ENCODE measurements around the gene TMEM63C.

Gene TMEM63C

DNA sequence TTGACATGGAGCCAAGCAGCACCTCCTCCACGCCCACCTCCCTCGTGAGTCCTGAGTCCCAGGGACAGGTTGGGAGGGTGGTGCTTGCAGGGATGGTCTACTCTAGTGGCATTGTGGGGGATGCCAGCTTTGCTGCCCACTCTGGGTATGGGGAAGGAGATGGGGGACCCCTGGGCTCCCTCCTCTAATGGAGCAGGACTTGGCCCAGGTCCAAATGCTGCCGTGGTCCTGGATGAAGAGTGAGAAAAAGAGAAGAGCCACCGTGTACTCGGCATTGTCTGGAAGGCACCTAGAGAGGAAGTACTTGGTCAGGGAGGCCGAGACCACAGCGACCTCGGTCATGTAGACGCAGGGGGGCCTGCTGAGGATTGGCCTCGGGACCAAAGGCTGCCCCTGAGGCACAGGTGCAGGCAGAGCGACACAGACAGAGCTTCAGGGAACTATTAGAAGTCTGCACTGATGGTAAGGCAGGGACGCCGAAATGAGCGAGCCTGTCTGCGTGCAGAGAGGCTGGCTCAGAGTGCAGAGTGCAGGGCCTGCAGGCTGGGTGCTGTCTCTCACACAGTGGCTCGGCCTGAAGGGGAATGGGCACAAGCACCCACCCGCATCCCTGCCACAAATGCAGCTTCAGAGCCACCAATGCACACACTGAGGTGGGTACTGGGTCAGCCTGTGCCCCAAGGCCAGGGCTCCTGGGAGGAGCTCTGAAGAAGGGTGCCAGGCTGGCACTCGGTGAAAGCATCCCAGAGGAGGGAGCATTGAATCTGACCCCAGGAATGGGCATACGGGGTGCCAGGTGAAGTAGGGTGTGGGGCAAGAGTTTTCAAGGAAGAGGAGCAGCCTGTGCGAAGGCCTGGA is 72.0 kb downstream of the TMEM63C start:
- no peak for DNase-seq (ENCODE audit: extremely low read depth, insufficient read length)
- Histone ChIP-seq H3K27me3 (replicated peaks; ENCODE audit: control insufficient read depth, insufficient read depth, low read length) (peaks cover 4% of the 10 kb centered on the region), H3K36me3 (ENCODE audit: control insufficient read depth, insufficient read depth, low read length) (no peaks in the 10 kb centered on the region), H3K4me3 (replicated peaks; ENCODE audit: low read depth, low read length) (no peak overlapping the region)
- TF ChIP-seq, protein P1, sequence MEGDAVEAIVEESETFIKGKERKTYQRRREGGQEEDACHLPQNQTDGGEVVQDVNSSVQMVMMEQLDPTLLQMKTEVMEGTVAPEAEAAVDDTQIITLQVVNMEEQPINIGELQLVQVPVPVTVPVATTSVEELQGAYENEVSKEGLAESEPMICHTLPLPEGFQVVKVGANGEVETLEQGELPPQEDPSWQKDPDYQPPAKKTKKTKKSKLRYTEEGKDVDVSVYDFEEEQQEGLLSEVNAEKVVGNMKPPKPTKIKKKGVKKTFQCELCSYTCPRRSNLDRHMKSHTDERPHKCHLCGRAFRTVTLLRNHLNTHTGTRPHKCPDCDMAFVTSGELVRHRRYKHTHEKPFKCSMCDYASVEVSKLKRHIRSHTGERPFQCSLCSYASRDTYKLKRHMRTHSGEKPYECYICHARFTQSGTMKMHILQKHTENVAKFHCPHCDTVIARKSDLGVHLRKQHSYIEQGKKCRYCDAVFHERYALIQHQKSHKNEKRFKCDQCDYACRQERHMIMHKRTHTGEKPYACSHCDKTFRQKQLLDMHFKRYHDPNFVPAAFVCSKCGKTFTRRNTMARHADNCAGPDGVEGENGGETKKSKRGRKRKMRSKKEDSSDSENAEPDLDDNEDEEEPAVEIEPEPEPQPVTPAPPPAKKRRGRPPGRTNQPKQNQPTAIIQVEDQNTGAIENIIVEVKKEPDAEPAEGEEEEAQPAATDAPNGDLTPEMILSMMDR (IDR thresholded peaks at IDR 0.05; ENCODE audit: insufficient read depth, low read length, poor library complexity, severe bottlenecking): no peak

DNA sequence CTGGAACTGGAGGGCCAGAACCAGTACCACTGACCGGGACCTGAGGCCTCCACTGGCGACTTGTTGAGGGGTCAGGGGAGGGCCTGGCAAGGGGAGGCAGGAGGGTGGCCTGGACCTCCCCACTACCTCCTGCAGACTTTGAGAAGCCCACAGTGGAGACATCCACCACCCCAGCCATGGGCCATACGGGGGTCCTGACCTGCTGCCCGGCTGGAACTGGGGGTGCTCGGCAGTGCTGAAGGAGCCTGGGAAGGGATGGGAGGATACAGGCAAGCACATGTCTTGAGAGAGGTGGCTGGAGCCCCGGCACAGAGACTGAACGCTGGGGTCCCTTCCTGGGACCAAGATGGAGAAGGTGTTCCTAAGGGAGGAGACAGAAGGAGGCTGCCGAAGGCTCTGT is 75.1 kb downstream of the TMEM63C start:
- Histone ChIP-seq H3K27me3 (replicated peaks; ENCODE audit: control insufficient read depth, insufficient read depth, low read length) (peaks cover 3% of the 10 kb centered on the region), H3K4me3 (replicated peaks; ENCODE audit: low read depth, low read length) (no peak overlapping the region), H3K36me3 (ENCODE audit: control insufficient read depth, insufficient read depth, low read length) (no peaks in the 10 kb centered on the region)
- DNase-seq (ENCODE audit: extremely low read depth, insufficient read length): no peak
- TF ChIP-seq, protein P1 (IDR thresholded peaks at IDR 0.05; ENCODE audit: insufficient read depth, low read length, poor library complexity, severe bottlenecking): no peak

DNA sequence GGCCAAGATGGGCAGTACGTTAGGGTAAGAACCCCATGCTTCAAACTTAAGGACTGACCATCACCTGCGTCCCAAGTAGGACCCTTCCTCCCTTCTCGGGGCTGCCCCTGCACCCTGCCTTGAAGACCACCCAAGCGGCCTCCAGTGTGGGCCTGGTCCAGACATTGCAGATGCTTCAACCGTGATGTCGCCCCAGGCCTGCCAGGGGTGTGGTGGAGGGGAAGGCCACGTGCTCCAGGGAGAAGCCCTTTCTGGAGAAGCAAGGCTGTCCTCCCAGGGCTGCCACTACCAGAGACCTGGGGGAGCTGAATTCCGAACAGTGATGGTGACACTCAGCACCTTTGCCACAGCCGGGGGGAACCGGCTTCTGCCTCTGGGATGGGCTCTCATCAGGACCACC is 76.1 kb downstream of the TMEM63C start:
- DNase-seq (ENCODE audit: extremely low read depth, insufficient read length): no peak
- no peaks in the 10 kb centered on the region for H3K36me3 ChIP-seq (ENCODE audit: control insufficient read depth, insufficient read depth, low read length)
- TF ChIP-seq, protein P1 (IDR thresholded peaks at IDR 0.05; ENCODE audit: insufficient read depth, low read length, poor library complexity, severe bottlenecking): no peak
- H3K4me3 ChIP-seq (replicated peaks; ENCODE audit: low read depth, low read length): no peak overlapping the region
- H3K27me3 ChIP-seq (replicated peaks; ENCODE audit: control insufficient read depth, insufficient read depth, low read length): peaks cover 3% of the 10 kb centered on the region

DNA sequence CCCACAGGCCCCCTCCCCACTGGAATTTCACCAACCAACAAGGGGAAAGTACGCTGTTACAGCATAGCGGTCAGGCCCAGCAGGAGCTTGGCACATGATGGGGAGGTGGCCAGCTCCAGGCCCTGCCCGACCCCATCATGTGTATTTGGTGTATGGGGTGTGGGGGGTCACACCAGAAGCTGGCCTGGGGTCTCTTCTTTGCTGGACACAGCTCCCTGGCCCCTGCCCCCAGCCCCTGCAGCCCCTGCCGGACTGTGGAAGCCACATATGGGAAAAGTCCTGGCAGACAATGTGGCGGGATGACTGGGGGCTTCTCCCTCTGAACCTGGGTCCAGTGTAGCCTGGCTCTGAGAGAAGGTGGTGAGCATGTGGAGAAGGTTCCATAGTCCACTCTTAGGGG is 77.0 kb downstream of the TMEM63C start:
- TF ChIP-seq, protein P1 (IDR thresholded peaks at IDR 0.05; ENCODE audit: insufficient read depth, low read length, poor library complexity, severe bottlenecking): no peak
- no peaks in the 10 kb centered on the region for H3K36me3 ChIP-seq (ENCODE audit: control insufficient read depth, insufficient read depth, low read length)

DNA sequence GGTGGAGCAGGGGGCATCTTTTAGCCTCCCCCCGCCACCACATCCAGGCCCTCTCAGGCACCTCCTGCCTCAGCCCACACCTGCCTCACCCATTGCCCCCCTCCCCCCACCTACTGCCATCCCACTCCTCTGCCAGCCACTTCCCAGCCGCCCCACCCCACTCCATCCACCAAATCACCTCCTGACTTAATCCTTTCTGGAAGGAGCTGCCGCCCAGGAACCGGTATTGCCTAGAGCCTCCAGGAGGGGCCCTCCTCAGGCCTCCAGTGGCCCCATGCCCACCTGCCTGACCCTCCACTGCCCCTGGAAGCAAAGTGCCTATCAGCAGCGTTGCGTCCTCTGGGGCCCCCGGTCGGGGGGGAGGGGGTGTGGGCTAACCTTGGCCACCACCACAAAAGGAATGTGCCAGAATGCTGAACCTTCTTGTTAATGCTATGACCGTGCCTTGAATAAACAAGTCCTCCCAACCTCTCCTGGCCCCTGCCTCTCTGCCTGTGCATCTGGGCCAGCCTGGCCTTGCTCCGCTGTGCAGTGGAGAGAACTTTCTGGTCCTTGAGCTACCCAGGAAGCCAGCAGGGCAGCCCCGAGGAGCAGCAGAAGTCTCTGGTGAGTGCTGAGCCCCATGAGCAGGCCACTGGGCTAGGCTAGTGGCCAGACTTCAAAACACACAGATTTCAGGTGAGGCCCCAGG is 77.6 kb downstream of the TMEM63C start:
- Histone ChIP-seq H3K27me3 (replicated peaks; ENCODE audit: control insufficient read depth, insufficient read depth, low read length) (peaks cover 3% of the 10 kb centered on the region), H3K36me3 (ENCODE audit: control insufficient read depth, insufficient read depth, low read length) (no peaks in the 10 kb centered on the region), H3K4me3 (replicated peaks; ENCODE audit: low read depth, low read length) (no peak overlapping the region)
- TF ChIP-seq, protein P1 (IDR thresholded peaks at IDR 0.05; ENCODE audit: insufficient read depth, low read length, poor library complexity, severe bottlenecking): no peak
- no peak for DNase-seq (ENCODE audit: extremely low read depth, insufficient read length)

More for the DNA sequence above, 77.0 kb downstream of the TMEM63C start:
- peaks cover 3% of the 10 kb centered on the region for H3K27me3 ChIP-seq (replicated peaks; ENCODE audit: control insufficient read depth, insufficient read depth, low read length)
- H3K4me3 ChIP-seq (replicated peaks; ENCODE audit: low read depth, low read length): no peak overlapping the region
- no peak for DNase-seq (ENCODE audit: extremely low read depth, insufficient read length)

All from GM06990 (cell line).